ENCODE measurements around the gene RNU6-9.

DNA sequence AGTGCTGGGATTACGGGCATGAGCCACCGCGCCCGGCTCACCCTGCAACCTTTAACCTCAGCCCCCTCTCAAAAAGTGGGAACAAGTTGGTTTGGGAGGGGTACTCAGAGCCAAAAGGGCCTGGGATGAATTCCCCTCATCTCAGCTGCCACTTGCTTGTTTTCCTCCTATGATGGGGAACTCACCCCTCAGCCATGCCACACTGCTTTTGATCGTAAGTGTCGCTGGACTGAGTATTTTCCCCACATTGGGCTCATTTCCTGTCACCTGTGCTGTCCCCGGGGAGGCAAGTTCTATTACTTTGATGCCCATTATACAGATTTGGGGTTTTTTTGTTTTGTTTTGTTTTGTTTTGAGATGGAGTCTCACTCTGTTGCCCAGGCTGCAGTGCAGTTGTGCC lies 13.2 kb downstream of the RNU6-9 start:
- TF ChIP-seq CTCF (conservative IDR thresholded peaks at IDR 0.05) = no peak
- TF ChIP-seq EZH2 (IDR thresholded peaks at IDR 0.05; ENCODE audit: low read depth) = no peak
